Neutrophil (primary cell): Measurements from ENCODE around the gene PCNX4.
A peak's percentile ranks its signal among the peaks of the same experiment; 100 is the strongest.
"Not testable (repeated sequence)": the region's sequence is repeated elsewhere in the genome, so short reads cannot be mapped to it uniquely, and the experiment has no call there.

ENCODE experiments used
- H3K27ac ChIP-seq: fragments of 200-600 bp; sonication (generic); 2 replicates; pipeline ENCODE4 v1.5.1; 2016; ENCODE audit warnings: mild to moderate bottlenecking, moderate library complexity
- H3K27me3 ChIP-seq: fragments of 200-600 bp; sonication (generic); 2 replicates; pipeline ENCODE4 v1.6.0; 2016; ENCODE audit warnings: mild to moderate bottlenecking
- H3K36me3 ChIP-seq: fragments of 200-600 bp; sonication (generic); 2 replicates; pipeline ENCODE4 v1.5.1; 2017
- H3K4me1 ChIP-seq, 2 experiments: fragments of 200-600 bp in 1 of 2; sonication (generic) in 1 of 2; 1 replicate in 1 of 2; 2 replicates in 1 of 2; pipeline versions ENCODE4 v1.5.1 to v1.6.1; 2013 to 2016; ENCODE audit warnings: low read depth in 1 of 2, low read length in 1 of 2, mild to moderate bottlenecking in 1 of 2, moderate library complexity in 1 of 2; ENCODE audit not compliant: control insufficient read depth in 1 of 2, insufficient read depth in 1 of 2
- H3K4me3 ChIP-seq, 2 experiments: fragments of 200-600 bp in 1 of 2; sonication (generic) in 1 of 2; 1 replicate in 1 of 2; 2 replicates in 1 of 2; pipeline ENCODE4 v1.5.1; 2013 to 2016; ENCODE audit warnings: low read depth in 1 of 2, low read length in 1 of 2, mild to moderate bottlenecking in 1 of 2, moderate library complexity in 1 of 2
- H3K9me3 ChIP-seq: fragments of 200-600 bp; sonication (generic); 2 replicates; pipeline ENCODE4 v1.5.1; 2016
- CTCF ChIP-seq: fragments of 200-600 bp; sonication (generic); IDR thresholded peaks from 2 replicates; pipeline ENCODE4 v1.5.1; 2016; ENCODE audit warnings: antibody characterized with exemption

The PCNX4 gene

DNA sequence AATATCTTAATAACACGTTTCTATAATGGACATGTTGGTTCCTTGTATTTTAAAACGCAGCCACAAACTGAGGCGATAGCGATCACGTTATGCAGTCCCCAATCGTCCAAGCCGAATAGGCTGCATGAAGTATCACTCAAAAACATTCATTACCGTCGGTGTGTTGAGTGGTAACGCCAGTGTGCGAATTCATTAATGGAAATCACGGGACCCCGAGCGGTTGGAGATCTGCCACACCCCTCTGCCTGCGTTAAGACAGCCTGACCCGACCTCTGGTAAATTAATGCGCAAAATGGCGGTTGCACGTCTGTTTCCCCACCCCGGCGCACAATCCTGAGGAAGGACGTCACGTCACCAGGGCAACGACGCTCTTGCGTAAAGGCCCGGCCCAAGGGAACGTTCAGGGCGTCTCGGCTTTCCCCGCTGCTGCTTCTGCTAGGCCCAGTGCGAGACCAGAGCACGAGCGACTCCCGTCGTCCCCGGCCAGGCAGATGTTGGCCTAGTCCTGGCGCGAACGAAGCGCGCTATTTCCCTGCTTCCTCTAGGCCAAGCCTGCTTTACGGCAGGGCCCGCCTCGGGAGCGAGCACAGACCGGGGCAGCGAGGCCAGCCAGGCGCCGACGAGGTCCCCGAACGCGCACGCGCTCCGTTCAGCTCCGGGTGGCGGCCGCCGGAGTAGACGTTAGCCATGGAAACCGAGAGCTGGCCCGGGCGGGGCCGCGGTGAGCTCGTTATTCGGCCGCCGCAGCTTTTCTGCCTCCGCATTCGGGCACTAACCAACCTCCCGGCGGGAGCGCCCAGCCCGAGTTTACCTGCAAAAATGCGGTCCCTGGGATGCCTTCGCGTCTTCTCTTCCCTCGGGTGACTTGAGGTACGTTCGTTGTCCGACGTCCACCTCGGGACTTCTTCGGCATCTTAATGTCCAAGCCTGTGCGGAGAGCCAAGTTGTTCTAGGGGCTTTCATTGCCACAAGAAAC is at the start of gene PCNX4:
TSS of gene PCNX4 (plus strand) at position 374 of the 976 bp plus-strand sequence. CDS start 15,716 bp downstream, outside the sequence.
- H3K36me3 ChIP-seq = no peaks in the 10 kb centered on the region
- H3K27me3 ChIP-seq = no peaks in the 10 kb centered on the region
- no peaks in the 10 kb centered on the region for H3K9me3 ChIP-seq
- H3K4me1 ChIP-seq = peaks cover 25 to 33% of the 10 kb centered on the region in 2 experiments
- peak within 1 kb of the TSS; percentile 79 to 88 for H3K4me3 ChIP-seq
- H3K27ac ChIP-seq = peak within 1 kb of the TSS; percentile 96
- peak; percentile 55 for TF ChIP-seq CTCF

- not testable (repeated sequence) for H3K9me3 ChIP-seq, H3K27ac ChIP-seq, H3K4me1 ChIP-seq, H3K36me3 ChIP-seq, H3K4me3 ChIP-seq, H3K27me3 ChIP-seq
Measured at GRCh38 chr14:60047976-60048375, 43.7 kb upstream of the PCNX4 start.

DNA sequence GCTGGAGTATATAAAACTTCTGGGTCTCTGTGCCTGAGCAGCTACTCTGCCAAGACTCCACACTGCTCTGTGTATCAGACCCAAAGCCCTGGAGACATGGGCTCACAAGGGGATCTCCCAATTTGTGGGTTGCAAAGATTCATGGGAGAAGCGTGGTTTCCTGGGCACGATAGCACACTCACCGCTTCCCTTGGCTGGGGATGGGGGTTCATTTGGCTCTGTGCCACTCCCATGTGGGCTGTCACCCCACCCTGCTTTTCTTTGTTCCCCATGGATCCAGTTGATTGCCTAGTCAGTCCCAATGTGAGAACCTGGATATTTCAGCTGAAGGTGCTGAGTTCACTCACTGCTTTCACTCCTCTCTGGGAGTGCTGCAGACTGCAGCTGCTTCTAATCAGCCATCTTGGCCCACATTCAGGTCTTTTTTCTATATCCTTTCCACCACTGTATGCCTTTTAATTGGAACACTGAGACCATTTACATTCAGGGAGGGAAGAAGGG is 40.0 kb upstream of the PCNX4 start:
- Histone ChIP-seq H3K9me3 (no peaks in the 10 kb centered on the region), H3K27me3 (no peaks in the 10 kb centered on the region), H3K4me3 (no peak overlapping the region), H3K36me3 (no peaks in the 10 kb centered on the region), H3K4me1 (no peaks in the 10 kb centered on the region), H3K27ac (no peak overlapping the region)
- no peak for TF ChIP-seq CTCF

- no peaks in the 10 kb centered on the region for H3K36me3 ChIP-seq
- no peaks in the 10 kb centered on the region for H3K4me1 ChIP-seq
- H3K9me3 ChIP-seq = no peaks in the 10 kb centered on the region
- no peak for TF ChIP-seq CTCF
- peaks cover 13% of the 10 kb centered on the region for H3K27me3 ChIP-seq
- no peak overlapping the region for H3K27ac ChIP-seq
- H3K4me3 ChIP-seq = no peak overlapping the region
Measured at GRCh38 chr14:60058087-60058486, 33.6 kb upstream of the PCNX4 start.

GRCh38 chr14:60061371-60061770 is 30.4 kb upstream of the PCNX4 start:
- TF ChIP-seq CTCF = no peak
- no peaks in the 10 kb centered on the region for H3K36me3 ChIP-seq
- H3K4me1 ChIP-seq = no peaks in the 10 kb centered on the region
- H3K9me3 ChIP-seq = no peaks in the 10 kb centered on the region
- H3K27ac ChIP-seq = no peak overlapping the region
- peaks cover 13% of the 10 kb centered on the region for H3K27me3 ChIP-seq
- no peak overlapping the region for H3K4me3 ChIP-seq

GRCh38 chr14:60064491-60065072 is 27.1 kb upstream of the PCNX4 start:
- peak; percentile 61 for TF ChIP-seq CTCF

More at GRCh38 chr14:60064491-60065072, 27.1 kb upstream of the PCNX4 start:
- no peaks in the 10 kb centered on the region for H3K4me1 ChIP-seq
- no peak overlapping the region for H3K27ac ChIP-seq
- no peaks in the 10 kb centered on the region for H3K9me3 ChIP-seq
- peaks cover 13% of the 10 kb centered on the region for H3K27me3 ChIP-seq
- no peak overlapping the region for H3K4me3 ChIP-seq
- H3K36me3 ChIP-seq = no peaks in the 10 kb centered on the region
